ENCODE measurements around the gene CCM2.

CCM2 gene

GRCh38 chr7:44958645-44959344, 41.2 kb upstream of the CCM2 start:
- Histone ChIP-seq H3K27ac (no peak overlapping the region), H3K9ac (no peak overlapping the region), H3K36me3 (ENCODE audit: control insufficient read depth, insufficient read depth, low read length) (no peaks in the 10 kb centered on the region), H2AFZ (no peak overlapping the region), H3K4me1 (peaks cover 6% of the 10 kb centered on the region), H3K27me3 (ENCODE audit: control insufficient read depth, insufficient read depth, low read length) (no peaks in the 10 kb centered on the region), H3K79me2 (no peaks in the 10 kb centered on the region), H3K9me3 (ENCODE audit: control insufficient read depth, low read length) (no peaks in the 10 kb centered on the region), H3K4me2 (ENCODE audit: low read length) (no peak overlapping the region), H3K4me3 (ENCODE audit: low read depth, low read length) (no peak overlapping the region)
- no peak for TF ChIP-seq CTCF (IDR thresholded peaks at IDR 0.05)

- no peaks in the 10 kb centered on the region for H3K79me2 ChIP-seq
- no peak for TF ChIP-seq CTCF (IDR thresholded peaks at IDR 0.05)
- no peak overlapping the region for H3K27ac ChIP-seq
- H3K4me1 ChIP-seq, result peaks cover 6% of the 10 kb centered on the region
- no peaks in the 10 kb centered on the region for H3K36me3 ChIP-seq (ENCODE audit: control insufficient read depth, insufficient read depth, low read length)
- no peaks in the 10 kb centered on the region for H3K27me3 ChIP-seq (ENCODE audit: control insufficient read depth, insufficient read depth, low read length)
- H3K4me3 ChIP-seq (ENCODE audit: low read depth, low read length), result no peak overlapping the region
- no peaks in the 10 kb centered on the region for H3K9me3 ChIP-seq (ENCODE audit: control insufficient read depth, low read length)
- H3K9ac ChIP-seq, result no peak overlapping the region
- no peak overlapping the region for H3K4me2 ChIP-seq (ENCODE audit: low read length)
- H2AFZ ChIP-seq, result no peak overlapping the region
Observed at GRCh38 chr7:44959433-44959951, 40.5 kb upstream of the CCM2 start.

GRCh38 chr7:44960011-44960580, 39.9 kb upstream of the CCM2 start:
- no peaks in the 10 kb centered on the region for H3K9me3 ChIP-seq (ENCODE audit: control insufficient read depth, low read length)
- H3K27ac ChIP-seq, result no peak overlapping the region
- no peaks in the 10 kb centered on the region for H3K79me2 ChIP-seq
- no peak overlapping the region for H2AFZ ChIP-seq
- no peaks in the 10 kb centered on the region for H3K27me3 ChIP-seq (ENCODE audit: control insufficient read depth, insufficient read depth, low read length)
- H3K36me3 ChIP-seq (ENCODE audit: control insufficient read depth, insufficient read depth, low read length), result no peaks in the 10 kb centered on the region
- no peak overlapping the region for H3K9ac ChIP-seq
- H3K4me2 ChIP-seq (ENCODE audit: low read length), result no peak overlapping the region
- H3K4me1 ChIP-seq, result peaks cover 6% of the 10 kb centered on the region
- no peak for TF ChIP-seq CTCF (IDR thresholded peaks at IDR 0.05)
- H3K4me3 ChIP-seq (ENCODE audit: low read depth, low read length), result no peak overlapping the region

GRCh38 chr7:44961844-44962482, 38.0 kb upstream of the CCM2 start:
- peak overlapping the region; percentile 86 for H3K4me2 ChIP-seq (ENCODE audit: low read length)
- H3K27me3 ChIP-seq (ENCODE audit: control insufficient read depth, insufficient read depth, low read length), result no peaks in the 10 kb centered on the region
- TF ChIP-seq CTCF (IDR thresholded peaks at IDR 0.05), result no peak
- peak overlapping the region; percentile 98 for H2AFZ ChIP-seq
- H3K4me3 ChIP-seq (ENCODE audit: low read depth, low read length), result no peak overlapping the region
- no peaks in the 10 kb centered on the region for H3K79me2 ChIP-seq
- no peaks in the 10 kb centered on the region for H3K36me3 ChIP-seq (ENCODE audit: control insufficient read depth, insufficient read depth, low read length)
- no peak overlapping the region for H3K27ac ChIP-seq
- H3K9ac ChIP-seq, result no peak overlapping the region
- H3K9me3 ChIP-seq (ENCODE audit: control insufficient read depth, low read length), result no peaks in the 10 kb centered on the region
- H3K4me1 ChIP-seq, result peaks cover 6% of the 10 kb centered on the region

Measured in parathyroid adenoma (tissue), 2 donors.